Cardiac fibroblast (primary cell): ENCODE results near the gene SIDT2.

Experiments
- DNase-seq, 2 donors: peaks; one replicate each; pipeline versions ENCODE4 v3.0.0 to v3.0.0-alpha.2; 2010; ENCODE audit warnings: low read depth in 2 of 2
- H3K4me3 ChIP-seq, 2 donors: replicated peaks in 1 of 2; 1 replicate in 1 of 2; 2 replicates in 1 of 2; pipeline ENCODE4 v1.5.1; 2011; ENCODE audit warnings: low read depth in 2 of 2, low read length in 2 of 2, mild to moderate bottlenecking in 2 of 2, moderate library complexity in 1 of 2
- CTCF ChIP-seq: IDR thresholded peaks from one replicate; pipeline ENCODE4 v1.5.1; 2011; ENCODE audit warnings: low read depth, mild to moderate bottlenecking, low read length, inconsistent platforms

SIDT2 gene

GRCh38 chr11:117220568-117220967 lies 42.0 kb downstream of the SIDT2 start:
- DNase-seq: peak in 1 of 2 donors; percentile 79
- no peak for TF ChIP-seq CTCF
- no peak overlapping the region for H3K4me3 ChIP-seq

- no peak overlapping the region for H3K4me3 ChIP-seq
- peak in 1 of 2 donors; percentile 87 for DNase-seq
- no peak for TF ChIP-seq CTCF
Measured at GRCh38 chr11:117220999-117221774, 42.6 kb downstream of the SIDT2 start.

- peak; percentile 71 to 94 for DNase-seq
- no peak for TF ChIP-seq CTCF
- H3K4me3 ChIP-seq: no peak overlapping the region
Measured at GRCh38 chr11:117221775-117222517, 43.4 kb downstream of the SIDT2 start.

- no peak overlapping the region for H3K4me3 ChIP-seq
- no peak for DNase-seq
- TF ChIP-seq CTCF: no peak
Measured at GRCh38 chr11:117222991-117223740, 44.6 kb downstream of the SIDT2 start.

GRCh38 chr11:117223741-117224689 lies 45.5 kb downstream of the SIDT2 start:
- DNase-seq: no peak
- H3K4me3 ChIP-seq: no peak overlapping the region
- TF ChIP-seq CTCF: no peak

- TF ChIP-seq CTCF: no peak
- no peak overlapping the region for H3K4me3 ChIP-seq
Measured at GRCh38 chr11:117225553-117226170, 47.1 kb downstream of the SIDT2 start.

More at GRCh38 chr11:117225553-117226170, 47.1 kb downstream of the SIDT2 start:
- DNase-seq: no peak
